HG03103 (cell line): ENCODE data around the gene ZNF396.

Source experiments
- ATAC-seq: cut with Tn5 transposase; IDR thresholded peaks from one replicate; pipeline ENCODE4 v1.9.1; 2021; ENCODE audit warnings: low read depth; ENCODE audit not compliant: unreplicated experiment

The ZNF396 gene

DNA sequence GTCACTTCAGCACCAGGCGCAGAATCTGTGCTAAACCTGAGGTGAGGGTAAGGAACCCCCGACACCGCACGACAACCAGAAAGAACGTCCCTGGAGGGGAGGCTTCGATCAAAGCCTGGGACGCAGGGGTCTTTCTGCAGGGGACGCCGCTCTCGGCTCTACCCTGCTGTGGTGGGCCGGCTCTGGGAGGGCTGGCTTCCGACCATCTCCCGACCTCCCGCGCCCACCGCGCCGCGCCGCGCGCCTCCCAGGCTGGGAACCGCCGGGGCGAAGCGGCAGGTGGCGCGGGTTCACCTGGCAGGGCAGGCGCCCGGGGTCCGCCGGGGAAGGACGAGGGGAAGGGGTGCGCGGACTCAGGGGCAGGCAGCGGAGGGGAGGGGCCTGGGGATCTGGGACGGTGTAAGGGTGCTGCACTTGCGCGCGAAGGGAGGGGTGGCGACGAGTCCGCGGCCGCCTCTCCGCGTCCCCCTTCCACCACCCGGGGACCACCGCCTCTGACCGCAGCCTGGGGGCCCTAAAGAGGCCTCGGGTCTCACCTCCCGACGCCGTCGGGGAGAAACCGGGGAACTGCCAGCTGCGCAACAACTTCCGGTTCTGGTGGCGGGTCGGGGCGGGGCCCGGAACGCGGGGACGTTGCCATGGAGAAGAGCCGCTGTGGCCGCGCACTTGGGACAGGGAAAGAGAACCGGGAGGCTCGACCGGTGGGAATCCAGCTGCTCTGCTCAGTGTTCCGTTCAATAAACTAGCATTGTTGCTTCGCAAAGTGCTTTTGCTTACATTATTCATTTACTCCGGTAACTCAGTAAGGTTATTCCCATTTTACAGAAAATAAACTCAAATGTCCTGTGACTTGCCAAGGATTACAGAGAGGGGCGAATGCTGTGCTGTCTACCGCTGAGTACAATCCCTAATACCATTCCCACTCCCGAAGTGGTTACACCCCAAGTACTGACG lies at the start of gene ZNF396:
ZNF396 (minus strand) TSS at position 596 of the 954 bp plus-strand sequence. CDS start 3,045 bp downstream, outside the sequence.
- ATAC-seq = peak; percentile 67

DNA sequence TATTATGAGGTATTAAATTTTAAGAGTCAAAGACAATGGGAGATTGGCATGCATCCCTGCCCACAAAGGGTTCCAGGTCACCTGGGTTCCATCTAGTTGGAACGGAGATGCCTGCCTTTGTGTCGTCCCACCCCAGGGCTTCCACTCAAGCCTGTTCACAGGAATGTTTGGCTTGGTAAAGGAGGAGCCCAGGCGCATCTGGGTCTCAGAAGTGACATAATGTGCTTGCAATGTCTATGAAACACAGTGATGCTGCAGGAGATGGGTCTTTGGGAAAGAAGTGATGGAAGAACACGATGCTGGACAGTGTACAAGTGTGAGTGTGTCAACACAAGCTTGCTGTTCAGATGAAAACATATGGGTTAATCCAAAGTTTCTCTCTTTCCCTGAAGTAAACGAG lies 49.6 kb upstream of the ZNF396 start:
- ATAC-seq = no peak

DNA sequence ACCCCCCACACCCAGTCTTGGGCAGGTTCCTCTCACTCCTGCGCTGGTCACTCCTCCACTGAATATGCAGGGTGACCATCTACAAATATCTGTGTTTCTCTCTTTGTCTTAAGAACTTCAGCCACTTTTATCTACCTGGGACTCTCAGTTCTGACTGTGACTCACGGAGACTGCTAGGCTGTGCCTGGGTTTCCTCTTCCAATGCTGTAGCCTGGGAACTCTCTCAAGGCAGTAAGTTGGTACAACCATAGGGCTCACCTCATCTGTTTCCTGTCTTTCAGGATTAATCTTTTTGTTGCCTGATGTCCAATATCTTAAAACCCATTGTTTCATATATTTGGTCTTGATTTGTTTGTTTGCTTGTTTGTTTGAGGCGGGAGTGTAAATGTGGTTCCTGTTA lies 47.2 kb upstream of the ZNF396 start:
- no peak for ATAC-seq

DNA sequence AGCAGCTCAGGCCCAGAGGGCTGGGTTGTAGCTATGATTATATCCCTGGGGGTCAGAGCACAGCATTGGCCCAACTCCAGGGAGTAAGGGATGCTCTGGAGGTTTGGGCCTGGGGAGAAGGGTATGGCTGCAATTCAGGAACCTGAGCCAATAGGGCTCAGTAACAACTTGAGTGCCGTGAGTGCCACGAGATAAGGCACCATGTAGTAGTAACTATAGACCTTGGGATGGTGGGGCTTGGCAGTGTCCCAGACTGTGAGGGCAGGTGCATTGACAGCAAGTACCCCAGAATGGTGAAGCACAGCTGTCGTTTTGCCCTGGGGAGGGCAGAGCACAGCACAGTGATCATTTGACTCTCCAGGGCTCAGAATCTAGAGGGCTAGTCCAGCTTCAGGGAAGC lies 45.1 kb upstream of the ZNF396 start:
- ATAC-seq = no peak

DNA sequence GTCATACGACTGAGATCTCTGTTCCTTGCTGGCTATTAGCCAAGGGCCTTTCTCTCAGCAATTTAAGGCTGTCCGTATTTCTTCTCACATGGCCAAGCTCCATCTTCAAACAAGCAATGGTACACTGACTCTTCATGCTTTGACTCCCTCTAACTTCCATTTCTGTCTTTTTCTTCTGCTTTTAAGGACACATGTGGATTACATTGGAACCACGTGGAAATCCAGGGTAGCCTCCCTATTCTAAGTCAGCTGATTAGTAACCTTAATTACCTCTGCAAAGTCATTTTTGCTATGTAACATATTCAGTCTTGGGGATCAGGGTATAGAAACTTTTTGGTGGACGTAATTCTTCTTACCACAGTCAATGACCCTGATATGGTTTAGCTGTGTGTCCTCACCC lies 41.5 kb upstream of the ZNF396 start:
- ATAC-seq = no peak

DNA sequence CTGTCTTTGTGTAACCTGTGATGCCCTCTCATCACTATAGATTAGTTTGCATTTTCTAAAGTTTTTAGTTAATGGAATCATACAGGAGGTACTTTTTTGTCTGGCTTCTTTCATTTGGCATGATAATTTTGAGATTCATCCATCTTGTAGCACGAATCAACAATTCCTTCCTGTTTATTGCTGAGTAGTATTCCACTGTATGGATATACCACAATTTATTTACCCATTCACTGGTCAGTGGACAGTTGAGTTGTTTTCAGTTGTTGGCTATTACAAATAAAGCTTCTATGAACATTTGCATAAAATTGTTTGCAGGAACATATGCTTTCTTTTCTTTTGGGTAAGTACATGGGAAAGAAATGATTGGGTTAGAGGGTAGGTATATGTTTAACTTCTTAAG lies 40.1 kb upstream of the ZNF396 start:
- ATAC-seq = no peak

DNA sequence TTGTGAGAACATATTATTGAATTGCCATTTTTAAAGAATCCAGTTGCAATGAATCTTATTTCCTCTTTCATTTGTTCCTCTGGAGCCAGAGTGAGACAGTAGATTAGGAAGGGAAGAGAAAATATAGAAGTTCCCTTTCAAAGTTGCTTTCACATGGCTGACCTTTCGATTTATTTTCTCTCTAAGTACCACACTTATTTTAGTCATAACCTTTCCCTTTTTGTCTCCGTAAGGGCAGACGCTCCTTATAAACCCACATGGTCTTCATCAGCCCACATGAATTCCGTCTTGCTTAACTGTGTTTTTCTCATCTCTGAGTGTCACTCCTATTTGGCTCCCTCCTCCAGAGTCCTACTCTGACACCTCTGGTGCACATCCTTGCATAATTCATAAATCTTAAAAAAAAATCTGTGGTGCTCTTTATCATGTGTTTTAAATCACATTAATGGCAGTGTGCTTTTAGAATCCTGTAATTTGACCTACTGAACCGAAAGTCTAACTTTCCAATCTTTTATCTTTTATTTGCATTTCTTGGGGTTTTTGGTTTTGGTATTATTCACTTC lies 38.5 kb upstream of the ZNF396 start:
- ATAC-seq = peak; percentile 48

DNA sequence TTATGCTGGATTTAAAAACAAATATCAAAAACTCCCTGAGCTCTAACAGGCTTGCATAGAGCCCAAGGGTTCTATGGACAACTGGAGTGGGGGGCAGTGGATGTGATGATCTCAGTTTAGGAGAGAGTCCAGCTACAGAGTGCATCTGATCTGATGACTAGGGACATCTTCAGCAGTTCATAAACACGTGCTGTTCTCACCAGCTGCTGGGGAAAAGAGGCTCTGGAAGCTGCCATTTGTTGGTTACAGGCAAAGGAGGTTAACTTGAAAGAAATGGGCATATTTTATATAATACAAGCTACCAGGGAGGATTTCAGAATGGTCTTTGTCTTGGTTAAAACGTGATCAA lies 36.0 kb upstream of the ZNF396 start:
- ATAC-seq = no peak

DNA sequence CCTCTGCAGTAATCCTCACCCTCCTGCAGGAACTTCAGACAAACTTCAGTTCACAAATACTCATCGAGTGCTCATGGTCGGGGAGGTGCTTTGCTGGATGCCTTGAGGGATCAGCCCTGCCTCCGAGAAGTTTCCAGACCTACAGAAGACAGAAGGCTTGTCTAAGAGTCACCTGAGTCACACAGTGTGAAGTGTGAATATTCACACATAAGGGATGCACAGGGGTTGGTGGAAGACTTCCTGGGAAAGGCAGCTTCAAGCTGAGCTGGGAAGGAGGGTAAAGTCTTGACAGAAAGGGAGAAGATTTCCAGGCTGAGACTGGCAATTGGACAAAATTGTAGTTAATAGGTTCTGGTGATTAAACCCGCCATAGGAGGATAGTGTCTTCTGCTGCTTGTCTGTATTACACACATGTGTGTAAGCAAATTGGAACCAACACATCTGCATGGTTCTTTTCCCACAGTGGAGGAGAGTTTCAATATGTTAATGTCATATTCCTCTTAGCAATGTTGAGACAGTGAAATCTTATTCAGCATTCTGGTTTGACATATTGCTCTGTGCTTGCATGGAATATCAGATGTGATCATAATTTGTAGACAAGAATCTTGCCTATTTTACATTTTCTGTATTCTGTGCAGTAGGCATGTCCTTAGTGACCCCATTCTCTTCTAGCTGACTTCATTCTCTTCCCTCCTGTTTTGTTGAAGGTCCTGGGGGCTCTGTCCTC lies 34.7 kb upstream of the ZNF396 start:
- ATAC-seq = no peak

DNA sequence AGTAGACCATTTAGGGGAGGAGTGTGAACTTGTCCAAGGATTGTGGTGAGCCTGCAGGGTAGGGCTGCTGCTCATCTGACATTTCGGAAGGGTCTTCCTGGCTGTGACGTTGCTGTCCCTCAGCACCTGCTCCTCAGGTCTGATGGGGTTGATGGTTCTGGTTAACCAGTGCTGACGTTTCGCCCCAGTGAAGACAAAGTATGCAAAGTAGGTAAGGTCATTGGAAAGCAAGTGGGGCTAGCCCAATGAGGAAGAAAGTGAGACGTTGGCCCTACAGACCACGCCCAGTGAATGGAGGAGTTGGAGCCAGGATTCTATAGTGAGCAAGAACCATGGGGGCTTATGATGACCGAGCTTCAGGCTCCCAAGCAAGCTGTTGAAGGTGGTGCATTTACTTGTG lies 33.4 kb upstream of the ZNF396 start:
- ATAC-seq = peak; percentile 49

DNA sequence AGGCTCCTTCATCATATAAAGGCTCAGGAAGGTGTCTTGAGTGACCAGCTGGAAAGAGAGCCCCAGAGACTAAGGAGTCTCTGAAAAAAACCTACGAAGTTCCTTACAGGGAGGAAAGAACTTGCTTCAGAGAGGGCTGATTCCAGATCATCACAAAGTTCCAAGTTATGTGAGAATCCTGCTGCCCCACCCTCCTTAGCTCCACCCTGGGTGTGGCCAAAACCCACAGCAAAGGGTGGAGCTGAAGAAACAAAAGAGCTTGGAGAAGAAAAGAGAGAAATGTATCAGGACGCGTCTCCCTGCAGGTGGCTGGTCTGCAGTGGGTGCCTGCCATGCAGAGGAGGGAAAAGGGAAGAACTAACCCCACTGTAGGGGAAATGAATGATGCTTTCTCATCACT lies 32.8 kb upstream of the ZNF396 start:
- no peak for ATAC-seq

DNA sequence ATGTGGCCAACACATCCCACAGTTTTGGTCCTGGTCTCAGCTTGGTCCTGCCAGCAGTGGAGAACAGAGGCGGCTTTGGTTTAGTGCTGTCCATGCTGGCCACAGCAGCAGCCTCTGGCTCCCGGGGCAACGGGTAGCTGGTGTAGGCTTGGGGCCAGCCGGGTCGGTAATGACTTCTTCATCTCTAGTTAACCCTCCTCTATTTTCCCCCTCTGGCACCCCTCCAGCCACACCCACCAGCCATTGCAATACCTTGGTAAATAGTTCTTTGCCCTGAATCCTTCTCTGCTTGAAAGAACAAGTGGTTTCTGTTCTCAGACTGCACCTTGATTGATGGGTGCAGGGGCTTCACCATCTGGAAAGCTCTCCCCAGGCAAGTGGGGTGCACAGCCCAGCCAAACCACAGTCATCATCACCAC lies 31.7 kb upstream of the ZNF396 start:
- no peak for ATAC-seq

DNA sequence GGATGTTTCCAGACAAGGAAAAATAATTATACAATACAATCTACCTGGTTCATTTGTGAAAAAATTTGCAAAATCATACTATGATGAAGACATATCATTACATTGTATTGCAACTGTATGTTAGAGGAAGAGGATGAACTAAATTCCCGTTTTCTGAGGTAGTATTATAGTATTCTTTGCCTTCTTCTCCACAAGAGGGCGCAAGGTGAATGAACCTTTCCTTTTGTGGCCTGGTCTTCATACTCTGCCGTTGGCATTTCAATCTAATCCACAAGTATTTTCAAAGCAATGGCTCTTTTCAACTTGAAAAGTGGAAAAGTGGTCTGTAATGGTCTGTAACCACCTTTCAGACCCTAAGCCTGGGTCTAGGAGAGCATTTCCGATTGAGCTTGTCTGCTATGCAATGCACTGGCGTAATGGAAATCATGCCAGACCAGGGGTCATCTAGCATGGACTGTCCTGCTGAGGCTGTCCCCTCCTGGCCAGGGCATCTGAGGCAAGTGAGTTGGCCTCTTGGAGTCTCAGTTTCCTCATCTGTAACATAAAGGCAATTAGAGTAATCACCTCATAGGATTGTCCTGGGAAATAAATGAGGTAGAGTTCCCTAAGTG lies 30.8 kb upstream of the ZNF396 start:
- peak; percentile 55 for ATAC-seq

DNA sequence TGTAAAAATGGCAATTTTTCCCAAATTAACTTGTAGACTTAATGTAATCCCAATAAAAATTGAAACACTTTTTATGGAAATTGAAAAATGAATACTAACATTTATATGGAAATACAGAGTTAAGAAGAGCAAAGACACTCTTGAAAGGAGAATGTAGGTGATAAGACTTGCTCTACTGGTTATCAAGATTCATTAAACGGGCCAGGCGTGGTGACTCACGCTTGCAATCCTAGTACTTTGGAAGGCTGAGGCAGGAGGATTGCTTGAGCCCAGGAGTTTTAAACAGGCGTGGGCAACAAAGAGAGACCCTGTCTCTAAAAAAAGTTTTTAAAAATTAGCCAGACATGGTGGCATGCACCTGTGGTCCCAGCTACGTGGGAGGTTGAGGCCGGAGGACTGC lies 29.5 kb upstream of the ZNF396 start:
- no peak for ATAC-seq

DNA sequence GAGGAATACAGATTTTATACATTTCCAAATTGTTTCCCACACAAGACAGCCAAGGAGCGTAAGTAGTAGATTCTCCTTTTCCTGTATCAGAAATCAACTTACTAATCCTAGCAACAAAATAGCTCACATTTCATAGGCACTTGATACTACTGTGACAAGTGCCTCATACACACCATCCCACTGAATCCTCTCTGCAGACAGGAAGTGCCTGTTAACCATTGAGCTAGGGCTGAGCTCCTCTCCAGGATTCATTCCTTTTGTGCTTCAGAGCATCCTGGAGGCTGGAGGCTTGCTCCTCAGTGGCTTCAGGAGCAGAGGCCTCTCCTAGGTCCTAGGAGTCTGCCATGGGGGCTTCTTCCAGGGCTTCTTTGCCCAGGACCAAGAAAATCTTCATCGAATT lies 20.8 kb upstream of the ZNF396 start:
- no peak for ATAC-seq

DNA sequence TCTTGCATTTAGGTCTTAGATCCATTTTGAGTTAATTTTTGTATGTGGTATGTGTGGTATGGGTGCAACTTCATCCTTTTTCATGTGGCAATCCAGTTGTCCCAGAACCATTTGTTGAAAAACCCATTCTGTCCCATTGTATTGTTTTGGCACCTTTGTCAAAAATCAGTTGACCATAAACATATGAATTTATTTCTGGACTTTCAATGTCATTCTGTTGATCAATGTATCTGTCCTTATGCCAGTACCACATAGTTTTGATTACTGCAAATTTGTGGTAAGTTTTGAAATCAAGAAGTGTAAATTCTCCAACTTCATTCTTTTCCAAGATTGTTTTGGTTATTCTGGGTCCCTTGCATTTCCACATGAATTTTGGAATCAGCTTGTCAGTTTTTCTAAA lies 16.6 kb upstream of the ZNF396 start:
- no peak for ATAC-seq

DNA sequence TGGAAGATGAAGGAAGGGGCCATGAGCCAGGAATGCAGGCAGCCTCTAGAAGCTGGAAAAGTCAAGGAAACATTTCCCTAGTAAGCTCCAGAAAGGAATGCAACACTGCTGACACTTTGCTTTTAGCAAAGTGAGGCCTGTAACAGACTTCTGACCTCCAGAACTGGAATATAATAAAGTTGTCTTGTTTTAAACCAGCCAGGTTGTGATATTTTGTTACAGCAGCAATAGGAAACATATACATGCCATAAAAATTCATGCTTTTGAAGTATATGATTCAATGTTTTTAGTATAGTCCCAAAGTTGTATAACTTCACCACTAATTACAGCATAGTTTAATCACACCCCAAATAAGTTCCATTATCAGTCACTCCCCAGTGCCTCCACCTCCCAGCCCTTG lies 15.2 kb upstream of the ZNF396 start:
- no peak for ATAC-seq

DNA sequence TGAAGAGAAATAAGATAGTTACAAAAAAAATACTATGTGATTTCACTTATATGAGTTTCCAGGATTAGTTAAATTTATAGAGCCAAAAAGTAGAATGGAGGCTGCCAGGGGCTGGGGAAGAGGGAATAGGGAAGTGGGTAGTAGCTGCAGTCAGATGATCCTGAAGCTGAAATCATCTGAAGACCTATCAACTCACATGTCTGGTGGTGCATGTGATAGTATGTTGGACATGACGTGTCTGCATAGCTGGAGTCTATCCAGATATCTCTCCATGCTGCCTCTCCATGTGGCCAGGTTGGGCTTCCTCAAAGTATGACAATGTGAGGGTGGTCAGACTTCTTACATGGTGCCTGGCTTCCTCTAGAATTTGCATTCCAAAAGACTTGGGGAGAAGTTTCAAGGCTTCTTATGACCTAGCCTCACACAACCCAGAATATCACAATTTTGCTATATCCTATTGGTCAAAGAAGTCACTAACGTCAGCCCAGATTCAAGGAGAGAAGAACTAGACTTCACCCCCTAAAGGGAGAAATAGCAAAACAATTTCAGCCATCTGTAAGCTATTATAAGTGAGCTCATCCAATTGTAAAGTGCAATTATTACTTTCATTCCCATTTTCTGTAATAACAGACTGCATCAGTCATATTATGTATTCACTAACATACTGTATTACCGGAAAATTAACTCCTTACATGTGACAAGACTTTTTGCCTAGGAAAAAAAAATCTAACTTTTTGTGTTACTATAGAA lies 14.0 kb upstream of the ZNF396 start:
- ATAC-seq = no peak

DNA sequence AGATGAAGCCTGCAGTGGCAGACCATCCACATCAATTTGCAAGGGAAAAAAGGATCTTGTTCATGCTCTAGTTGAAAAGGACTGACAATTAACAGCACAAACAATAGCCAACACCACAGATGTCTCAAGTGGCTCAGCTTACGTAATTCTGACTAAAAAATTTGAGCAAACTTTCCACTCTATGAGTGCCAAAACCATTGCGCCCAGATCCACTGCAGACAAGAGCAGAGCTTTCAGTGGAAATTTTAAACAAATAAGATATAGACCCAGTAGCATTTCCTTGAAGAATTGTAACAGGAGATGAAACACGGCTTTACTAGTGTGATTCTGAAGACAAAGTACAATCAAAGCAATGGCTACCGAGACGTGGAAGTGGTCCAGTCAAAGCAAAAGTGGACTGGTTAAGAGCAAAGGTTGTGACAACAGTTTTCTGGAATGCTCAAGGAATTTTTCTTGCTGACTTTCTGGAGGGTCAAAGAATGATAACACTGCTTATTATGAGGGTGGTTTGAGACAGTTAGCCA lies 12.0 kb upstream of the ZNF396 start:
- ATAC-seq = no peak

DNA sequence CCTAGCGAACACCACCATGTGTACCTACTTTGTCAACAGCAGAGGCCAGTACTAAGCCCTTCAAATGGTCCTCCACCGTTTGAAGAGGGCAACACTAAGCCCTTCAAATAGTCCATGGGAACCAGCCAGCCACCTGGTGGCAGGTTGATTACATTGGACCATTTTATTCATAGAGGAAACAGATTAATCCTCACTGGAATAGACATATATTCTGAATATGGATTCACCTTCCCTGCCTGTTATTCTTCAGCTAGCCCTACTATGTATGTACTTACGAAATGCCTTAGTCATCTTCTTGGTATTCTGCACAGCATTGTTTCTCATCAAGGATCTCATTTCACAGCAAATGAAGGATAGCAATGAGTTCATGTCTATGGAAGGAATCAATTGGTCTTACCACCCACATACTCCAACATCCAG lies 10.0 kb upstream of the ZNF396 start:
- ATAC-seq = peak; percentile 14
